NCI-H2107 (cell line): Measurements from ENCODE around the gene IQGAP3.

Source experiments
- DNase-seq: peaks from one replicate; lab custom pipeline; 2025; lab: John Stamatoyannopoulos, UW

IQGAP3 gene

DNA sequence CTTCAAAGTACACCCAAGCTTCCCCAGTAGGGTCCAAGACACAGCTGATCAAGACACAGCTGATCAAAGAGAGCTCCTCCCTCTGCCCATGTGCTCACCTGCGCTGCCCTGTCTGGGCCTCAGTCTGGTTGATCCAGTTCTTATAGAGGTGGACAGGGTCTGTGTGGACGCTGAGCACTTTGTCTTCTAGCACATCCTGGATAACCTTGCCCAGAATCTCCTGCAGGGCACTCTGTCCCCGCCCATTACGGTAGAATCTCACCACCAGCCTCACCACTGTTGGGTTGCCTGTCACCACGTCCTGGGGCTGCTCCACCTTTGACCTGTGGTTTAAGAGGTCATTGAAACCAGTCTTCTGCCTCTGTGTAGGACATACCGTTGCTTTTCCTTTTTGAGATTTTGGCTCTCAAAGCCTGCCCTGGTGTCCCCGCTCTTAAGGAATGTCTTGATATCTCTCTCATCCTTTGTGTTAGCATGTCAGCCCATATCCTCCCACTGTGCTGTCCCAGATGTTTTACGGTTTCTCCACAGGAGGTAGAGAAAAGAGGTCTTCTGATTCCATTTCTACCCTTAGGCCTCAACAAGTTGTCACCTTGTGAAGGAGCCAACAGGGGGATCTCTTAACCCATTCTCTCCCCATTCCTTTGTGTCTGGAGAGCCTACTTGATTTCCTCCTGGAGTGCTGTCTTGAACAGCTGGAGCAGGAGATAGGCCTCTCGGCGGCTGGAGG lies 33.5 kb downstream of the IQGAP3 start:
- DNase-seq, result no peak

DNA sequence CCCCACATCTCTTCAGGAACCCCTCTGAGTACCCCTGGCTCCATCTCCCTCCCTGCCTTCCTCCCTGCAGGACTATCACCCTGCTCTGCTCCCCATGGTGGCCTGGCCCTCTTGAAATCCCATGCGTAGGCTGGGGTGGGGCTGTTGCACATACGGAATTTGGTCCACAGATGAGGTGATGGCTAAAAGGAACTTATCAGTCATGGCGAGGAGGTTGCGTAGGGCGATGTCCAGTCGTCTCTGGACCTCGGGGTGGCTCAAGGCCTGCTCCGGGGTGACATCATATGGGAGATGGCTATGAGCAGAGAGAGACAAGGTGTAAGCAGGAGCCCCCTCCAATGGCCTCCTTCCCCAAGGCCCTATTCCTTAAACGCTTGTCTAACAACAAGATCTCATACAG lies 35.3 kb downstream of the IQGAP3 start:
- no peak for DNase-seq

DNA sequence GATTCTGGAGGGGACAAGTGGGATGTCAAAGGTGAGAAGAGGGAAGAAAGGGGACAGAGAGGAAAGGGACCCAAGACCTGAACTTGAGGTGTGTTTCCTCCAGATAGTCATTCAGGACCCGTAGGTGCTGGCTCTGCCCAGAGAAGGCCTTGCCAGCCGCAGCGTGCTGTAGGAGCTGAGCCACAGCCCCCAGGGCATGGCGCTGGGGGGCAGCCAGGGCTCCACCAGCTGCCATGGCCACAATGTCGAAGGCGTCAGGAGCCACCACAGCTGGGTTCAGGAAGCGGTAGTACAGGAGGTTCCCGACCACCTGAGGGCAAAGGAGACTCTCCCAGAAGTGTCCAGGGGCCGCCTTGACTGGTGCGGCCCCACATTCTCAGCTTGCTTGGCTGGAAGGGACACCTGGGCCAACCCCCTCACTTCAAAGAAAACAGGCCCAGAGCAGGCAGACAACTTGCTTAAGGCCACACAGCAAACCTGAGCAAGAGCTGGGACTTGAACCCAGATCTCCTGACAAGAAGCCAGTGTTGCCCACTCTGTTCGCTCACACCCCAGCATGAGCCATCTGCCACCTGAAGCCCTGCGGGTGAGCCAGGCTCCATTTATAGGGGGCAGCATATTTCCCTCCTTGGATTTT lies 37.8 kb downstream of the IQGAP3 start:
- DNase-seq, result no peak

DNA sequence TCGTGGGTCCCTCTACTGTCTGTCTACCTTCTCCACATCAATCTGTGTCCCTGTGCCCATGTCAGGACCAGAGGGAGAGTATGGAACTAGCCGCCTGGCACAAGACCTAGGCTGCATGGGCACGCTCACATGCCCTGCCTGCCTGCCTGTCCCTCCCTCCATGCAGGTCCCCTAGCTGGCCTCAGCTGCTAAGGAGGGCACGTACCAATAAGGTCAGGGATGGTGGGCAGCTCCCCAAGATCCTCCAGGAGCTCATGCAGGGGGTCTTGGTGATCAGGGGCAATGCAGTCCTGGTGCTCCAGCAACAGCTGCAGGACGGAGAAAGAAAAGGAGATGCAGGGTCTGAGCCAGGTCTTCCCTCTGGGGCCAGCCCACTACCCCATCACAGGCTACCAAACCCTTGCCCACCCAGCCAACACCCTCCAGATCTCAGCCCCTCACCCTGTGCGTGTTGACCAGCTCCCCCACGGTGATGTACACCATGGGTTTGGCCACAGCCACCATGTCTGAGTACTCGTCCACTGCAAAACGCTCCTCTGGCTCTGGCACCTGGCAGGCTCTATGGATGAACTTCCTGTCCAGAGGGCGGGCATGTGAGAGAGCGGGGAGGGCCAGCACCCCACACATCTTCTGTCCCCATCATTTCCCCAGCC lies 38.7 kb downstream of the IQGAP3 start:
- DNase-seq, result no peak

DNA sequence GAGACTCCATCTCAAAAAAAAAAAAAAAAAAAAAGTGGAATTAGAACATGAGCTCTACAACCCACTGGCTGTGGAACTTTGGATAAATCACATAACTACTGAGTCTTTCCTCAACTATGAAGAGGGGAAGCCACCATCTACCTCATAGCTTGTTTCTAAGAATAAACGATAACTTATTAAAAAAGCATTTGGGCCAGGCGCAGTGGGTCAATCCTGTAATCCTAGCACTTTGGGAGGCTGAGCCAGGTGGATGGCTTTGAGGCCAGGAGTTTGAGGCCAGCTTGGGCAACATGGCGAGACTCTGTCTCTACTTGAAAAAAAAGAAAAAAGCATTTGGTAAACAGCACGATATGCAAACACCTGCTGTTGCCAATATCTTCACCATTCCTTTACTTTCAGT lies 40.0 kb downstream of the IQGAP3 start:
- DNase-seq, result no peak

DNA sequence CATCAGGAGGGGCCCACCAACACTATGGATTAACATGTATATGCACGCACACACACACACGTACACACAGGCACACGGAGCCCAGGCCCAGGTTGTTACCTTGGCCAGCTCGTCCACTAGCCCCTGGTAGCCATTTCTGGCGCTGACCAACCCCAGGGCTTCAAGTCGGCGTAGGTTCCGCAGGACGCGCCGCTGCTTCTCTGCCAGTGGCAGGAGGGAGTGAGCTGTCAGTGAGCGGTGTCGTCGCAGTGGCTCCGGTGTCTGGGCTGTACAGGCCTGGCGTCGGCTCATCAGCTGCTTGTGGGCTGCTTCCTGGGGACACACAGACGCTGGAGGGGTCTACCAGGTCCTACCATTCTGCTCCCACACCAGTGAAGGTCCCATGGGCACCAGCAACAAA lies 42.4 kb downstream of the IQGAP3 start:
- DNase-seq, result no peak

DNA sequence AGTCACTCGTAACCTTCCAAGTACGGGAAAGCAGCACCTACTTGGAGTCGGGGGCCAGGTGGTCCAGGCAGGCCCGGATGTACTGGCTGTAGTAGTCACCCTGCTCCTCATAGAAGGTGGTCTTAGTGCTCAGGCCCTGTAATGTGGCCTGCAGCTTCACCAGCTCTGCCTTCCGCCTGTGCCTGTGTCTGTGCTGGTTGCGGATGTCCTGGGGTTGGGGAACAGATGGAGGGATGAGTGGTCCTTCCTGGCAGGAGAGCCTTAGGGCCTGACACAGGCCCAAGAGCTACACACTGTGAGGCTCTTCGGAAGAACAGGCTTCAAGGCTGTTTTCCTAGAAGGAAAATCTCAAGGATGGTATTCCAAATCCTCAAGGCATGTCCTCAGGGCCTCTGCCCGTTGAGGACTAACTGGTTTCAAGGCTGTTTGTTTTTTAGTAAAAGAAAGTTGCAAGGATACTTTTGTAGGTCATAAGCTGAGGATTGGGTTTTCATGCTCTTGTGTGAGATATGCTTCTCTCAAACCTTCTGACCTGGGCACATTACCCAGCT lies 43.4 kb downstream of the IQGAP3 start:
- DNase-seq, result no peak

DNA sequence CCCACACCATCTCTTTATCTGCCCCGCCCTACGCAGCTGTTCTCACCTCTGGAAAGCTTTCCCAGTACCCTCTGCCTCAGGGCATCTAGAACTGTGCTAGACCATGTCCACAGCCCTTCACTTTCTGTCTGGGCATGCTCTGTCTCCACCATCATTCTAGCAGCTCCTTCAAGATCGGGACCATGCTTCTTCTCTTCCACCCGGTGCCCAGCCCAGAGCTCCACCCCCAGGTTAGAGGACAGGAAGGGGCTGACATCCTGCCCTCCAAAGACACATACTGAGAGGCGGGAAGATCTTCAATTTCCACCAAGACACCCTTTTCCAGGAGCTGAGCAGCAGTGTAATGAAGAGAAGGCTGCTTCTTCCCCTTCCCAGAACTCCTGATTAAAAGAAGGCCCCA lies 44.1 kb downstream of the IQGAP3 start:
- no peak for DNase-seq

DNA sequence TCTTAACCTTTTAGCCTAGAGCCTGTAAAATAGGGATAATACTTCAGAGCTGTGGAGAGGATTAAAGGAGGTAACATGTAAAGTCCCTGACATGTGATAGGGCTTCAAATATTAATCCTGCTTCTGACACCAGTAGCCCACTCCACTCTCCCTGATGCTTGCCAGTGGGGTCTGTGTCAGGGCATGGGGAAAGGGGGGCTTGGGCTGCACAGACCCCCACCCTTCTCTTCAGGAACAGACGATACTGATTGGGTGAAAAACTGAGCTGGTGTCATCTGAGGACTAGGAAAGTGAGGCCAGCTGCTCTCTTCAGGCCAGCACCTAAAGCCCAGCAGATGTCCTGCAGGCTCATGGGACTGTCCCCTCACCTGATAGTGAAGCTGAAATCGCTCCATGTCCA lies 44.8 kb downstream of the IQGAP3 start:
- DNase-seq, result no peak

DNA sequence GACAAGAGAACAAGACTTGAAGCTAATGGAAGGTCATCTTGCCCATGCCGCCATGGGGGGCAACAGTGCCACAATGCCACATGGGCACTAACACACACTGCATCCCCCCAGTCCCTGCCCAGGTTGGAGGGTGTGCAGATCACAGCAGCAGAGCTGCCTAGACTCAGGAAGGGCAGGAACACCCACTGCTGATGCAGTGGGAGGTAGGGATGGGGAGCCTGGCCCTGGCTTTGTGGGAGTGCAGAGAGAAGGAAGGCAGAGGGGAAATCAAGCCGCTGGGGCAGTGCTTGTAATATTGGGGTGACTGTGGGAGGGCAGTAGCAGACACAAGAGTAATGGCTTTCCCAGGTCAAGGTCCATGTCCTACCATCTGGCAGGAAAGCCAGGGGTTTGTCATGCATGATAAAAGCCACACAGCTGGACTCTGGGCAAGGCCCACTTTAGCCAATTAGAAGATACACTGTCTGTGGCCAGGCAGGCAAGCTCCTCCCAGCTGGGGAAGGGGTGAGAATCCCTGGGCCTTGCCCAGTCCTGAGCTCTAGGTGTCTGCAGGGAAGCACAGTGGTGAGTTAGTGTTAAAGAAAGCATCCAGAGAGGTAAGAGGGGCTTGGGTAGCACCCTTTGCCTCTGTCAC lies 46.4 kb downstream of the IQGAP3 start:
- no peak for DNase-seq

DNA sequence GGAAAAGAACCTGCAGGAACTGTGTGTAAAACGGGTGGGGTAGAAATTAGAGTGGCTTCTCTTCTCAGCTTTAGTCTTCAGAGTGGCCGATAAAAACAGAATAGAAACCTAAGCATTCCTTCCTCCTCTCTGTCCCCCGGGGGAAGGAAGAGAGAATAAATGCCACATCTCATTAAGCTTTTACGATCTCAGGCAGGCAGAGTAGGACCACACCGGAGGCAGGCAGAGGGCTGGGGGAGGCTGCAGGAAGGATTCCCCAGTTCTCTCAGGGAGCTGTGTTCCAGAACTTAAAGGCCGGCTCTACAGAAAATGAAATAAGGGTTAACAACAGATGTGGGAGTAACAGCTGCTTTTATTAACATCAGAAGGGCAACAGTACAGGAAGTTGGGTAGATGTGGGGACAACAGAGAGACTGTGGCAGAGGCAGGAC lies 47.3 kb downstream of the IQGAP3 start:
- DNase-seq, result no peak

DNA sequence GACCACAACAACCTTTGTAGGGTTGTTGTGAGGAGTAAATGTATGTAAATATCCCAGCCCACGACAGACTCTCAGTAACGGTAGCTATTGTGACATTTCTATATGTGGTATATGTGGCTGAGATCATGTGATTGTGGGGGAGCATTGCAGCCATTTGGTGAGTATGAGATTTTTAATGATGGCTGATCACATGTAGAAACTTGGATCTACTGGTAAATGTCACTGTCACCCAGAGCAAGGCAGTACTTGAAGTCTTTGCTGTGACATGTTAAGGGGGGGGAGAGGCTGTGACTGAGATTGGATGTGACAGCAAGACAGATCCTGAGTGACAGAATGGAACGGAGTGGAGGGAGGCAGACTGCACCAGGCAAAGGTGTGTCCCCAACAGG lies 47.9 kb downstream of the IQGAP3 start:
- no peak for DNase-seq

DNA sequence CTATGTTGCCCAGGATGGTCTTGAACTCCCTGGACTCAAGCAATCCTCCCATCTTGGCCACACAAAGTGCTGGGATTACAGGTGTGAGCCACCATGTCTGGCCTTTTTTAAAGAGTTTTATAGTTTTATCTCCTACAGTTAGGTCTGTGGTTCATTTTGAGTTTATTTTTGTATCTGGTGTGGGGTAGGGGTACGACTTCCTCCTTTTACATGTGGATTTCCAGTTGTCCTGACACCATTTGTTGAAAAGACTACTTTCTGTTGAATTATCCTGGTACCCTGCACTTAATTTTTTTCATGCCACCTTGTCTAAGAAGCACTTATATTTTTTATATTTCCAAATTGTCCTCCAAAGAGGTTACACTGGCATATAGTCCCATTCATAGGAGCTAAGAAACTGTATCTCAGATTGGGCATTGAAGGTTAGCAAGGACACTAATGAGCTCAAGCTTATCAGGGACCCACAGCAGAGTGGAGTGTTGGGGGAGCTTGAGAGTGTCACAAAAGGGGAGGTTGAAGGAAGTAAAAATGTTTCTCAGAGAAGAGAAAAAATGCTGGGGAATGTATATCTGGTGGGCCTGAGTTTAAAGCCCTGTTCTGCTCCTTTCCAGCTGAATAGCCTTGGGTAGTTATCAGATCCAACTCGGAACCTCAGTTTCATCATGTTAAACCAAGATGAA lies 48.4 kb downstream of the IQGAP3 start:
- DNase-seq, result no peak

DNA sequence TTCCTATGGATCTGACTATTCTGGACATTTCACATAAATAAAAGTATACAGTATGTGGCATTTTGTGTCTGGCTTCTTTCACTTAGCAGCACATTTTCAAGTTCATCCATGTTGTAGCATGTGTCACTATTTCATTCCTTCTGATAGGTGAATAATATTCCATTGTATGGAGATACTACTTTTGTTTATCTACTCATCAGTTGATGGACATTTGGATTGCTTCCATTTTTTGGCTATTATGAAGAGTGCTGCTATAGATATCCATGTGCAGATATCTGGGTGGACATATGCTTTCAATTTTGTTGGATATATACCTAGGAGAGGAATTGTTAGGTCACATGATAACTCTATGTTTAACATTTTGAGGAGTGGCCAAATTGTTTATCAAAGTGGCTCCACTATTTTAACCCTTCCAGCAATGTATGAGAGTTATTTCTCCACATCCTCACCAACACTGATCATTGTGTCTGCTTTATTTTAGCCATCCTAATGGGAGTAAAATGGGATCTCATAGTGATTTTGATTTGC lies 49.9 kb downstream of the IQGAP3 start:
- no peak for DNase-seq

DNA sequence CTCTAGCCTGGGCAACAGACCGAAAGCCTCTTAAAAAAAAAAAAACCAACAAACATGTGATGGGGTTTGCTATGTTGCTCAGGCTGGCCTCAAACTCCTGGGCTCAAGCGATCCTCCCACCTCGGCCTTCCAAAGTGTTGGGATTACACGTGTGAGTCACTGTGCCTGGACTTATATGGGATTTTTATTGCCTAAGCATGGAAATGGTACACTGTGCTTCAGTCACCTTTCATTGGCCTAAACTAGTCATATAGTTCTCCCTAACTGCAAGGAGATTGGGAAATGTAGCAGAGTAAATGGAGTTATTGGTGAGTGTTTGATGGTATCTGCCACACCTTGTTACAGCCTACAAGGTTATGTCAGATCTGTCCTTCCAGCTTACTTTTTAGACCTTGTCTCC lies 54.6 kb downstream of the IQGAP3 start:
- no peak for DNase-seq

DNA sequence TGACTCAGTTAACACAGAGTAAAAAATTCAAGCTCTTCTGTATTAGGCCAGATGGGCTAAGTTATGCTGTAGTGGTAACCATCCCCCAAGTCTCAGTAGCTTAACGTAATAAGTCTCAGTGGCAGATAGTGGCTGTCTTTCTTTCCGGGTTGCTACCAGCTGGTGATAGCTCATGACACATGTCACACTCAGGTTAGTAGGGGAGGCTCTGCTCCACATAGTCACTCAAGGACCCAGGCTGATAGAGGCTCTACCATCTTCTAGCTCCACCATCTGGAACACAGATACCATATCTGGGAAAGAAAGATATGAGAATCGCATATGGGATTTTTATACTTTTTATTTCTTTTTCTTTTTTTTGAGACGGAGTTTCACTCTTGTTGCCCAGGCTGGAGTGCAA lies 55.5 kb downstream of the IQGAP3 start:
- DNase-seq, result no peak

DNA sequence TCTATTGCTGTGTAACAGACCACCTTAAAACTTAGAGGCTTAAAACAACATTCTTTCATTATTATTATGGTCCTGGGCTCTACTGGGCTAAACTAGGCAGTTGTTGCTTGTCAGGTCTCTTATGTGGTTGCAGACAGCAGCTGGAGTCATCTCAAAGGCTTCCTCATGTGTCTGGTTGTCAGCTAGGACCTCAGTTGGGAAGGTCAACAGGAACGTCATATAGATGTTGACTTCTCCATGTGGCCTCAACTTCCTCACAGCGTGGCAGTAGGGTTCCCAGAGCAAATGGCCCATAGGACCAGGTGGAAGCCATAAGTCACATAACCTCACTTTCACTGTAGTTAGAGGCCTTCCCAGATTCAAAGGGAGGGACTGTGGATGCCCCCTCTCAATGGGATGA lies 56.4 kb downstream of the IQGAP3 start:
- no peak for DNase-seq

DNA sequence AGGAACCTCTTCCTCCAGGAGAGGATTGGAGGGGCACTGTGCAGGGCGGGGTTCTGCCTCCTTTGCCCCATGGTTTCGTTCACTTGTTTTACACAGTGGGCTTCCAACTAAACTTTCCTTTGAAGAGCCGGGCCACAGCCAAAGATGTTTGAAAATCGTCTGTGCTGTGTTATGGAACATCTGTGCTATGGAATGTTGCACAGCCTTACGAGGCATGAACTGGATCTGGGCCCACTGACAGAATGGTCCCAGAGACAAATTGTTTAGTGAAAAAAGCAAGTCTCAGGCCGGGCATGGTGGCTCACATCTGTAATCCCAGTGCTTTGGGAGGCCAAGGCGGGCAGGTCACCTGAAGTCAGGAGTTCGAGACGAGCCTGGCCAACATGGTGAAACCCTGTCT lies 59.2 kb downstream of the IQGAP3 start:
- DNase-seq, result no peak

DNA sequence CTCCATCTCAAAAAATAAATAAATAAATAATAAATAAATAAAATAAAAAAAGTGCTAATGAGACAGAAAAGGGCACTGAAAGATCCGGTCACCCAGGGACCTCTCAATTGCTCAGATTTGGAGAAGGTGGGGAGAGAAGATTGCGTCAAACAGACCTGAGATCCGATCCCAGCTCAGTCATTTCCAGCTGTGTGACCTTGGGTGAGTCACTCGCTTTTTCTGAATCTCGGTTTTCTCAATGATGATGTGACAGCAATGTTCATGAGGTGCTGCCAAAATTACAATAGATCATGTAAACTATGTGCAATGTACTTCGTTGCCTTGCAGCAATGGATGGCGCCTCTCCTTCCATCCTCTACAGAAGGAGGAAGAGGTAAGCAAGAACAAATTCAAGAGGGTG lies 60.7 kb downstream of the IQGAP3 start:
- no peak for DNase-seq

DNA sequence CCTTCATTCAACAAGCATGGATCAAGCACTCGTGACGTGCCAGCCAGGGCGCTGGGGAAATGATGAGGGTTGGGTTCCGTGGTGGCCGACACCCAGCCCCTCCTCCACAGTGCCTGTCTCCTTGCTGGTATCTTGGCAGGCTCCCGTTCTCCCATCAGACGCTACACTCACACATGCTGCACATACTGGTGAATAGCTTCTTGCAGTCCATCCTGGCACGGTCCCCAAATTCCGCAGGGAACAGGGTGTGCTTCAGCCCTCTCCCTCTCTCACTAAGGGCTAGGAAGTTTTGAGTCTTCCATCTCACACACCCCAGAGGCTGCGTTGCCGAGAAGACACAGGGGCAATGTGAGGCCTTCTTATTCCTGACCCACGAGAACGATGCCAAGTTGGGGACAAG lies 61.7 kb downstream of the IQGAP3 start:
- DNase-seq, result no peak

DNA sequence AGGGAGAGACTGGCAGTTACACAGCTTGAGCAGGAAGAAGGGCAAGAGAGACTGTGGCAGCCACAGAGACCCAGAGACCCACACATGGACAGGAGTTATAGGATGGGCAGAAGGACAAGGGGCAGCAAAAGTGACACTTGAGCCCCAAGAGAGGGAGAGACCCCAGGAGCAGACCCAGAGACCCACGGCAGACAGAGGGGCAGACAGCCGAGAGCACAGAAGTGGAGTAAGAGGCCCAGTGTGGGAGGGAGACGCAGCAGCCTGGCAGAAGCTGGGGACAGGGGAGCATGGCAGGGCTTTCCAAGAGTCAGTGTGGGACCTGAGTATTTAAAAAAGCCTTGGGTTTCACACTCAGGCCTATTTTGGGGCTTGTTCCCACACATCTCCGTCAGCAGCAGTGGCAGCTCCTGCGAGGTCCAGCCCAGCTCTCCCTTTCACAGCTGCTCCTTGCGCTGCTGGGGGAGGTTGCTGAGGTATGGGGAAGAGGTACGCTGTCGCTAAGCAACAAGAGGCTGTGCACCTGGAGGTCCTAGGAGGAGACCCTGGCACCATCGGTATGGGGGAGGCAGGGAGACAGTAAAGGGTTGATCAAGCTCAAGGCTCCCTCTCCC lies 62.8 kb downstream of the IQGAP3 start:
- DNase-seq, result no peak

DNA sequence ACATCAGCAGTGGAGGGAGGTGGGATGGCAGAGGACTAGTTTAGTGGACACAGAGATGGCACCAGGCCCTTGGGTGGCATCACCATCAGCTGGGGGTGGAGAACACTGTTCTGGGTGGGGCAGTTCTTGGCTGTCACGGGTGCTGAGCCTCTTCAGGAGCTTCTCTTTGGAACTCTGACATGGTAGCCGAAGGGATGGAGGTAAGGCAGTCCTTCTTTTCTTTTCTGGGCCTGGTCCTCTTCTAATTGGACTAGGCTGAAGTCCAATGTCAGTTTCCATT lies 63.5 kb downstream of the IQGAP3 start:
- DNase-seq, result no peak
